HL-60 (cell line): ENCODE results near the gene NEUROD1.

Experiments used
- DNase-seq, 2 experiments: peaks; one replicate each; pipeline ENCODE4 v3.0.0-alpha.2; 2010 to 2020; ENCODE audit warnings: low read depth in 1 of 2, low spot score in 1 of 2
- H3K27ac ChIP-seq: fragments of 250-450 bp; sonication (Bioruptor Pico); replicated peaks from 2 replicates; pipeline ENCODE4 v1.5.1; 2020; ENCODE audit warnings: mild to moderate bottlenecking, moderate library complexity
- H3K27me3 ChIP-seq: fragments of 250-450 bp; sonication (Bioruptor Pico); 2 replicates; pipeline ENCODE4 v1.5.1; 2021; ENCODE audit warnings: mild to moderate bottlenecking, moderate library complexity; ENCODE audit not compliant: insufficient read depth, poor library complexity, severe bottlenecking
- H3K4me3 ChIP-seq: replicated peaks from 2 replicates; pipeline ENCODE4 v1.5.1; 2011; ENCODE audit warnings: mild to moderate bottlenecking, control low read depth, low read length; ENCODE audit not compliant: insufficient read depth
- CTCF ChIP-seq: IDR thresholded peaks from one replicate; pipeline ENCODE4 v1.5.1; 2011; ENCODE audit warnings: low read length, control low read depth, inconsistent platforms; ENCODE audit not compliant: insufficient read depth
- GABPA ChIP-seq: IDR thresholded peaks from 2 replicates; pipeline ENCODE4 v1.6.1; 2012; ENCODE audit warnings: low read depth
- POLR2AphosphoS5 ChIP-seq: IDR thresholded peaks from 2 replicates; pipeline ENCODE4 v1.6.1; 2012; ENCODE audit warnings: low read depth
- REST ChIP-seq: IDR thresholded peaks from 2 replicates; pipeline ENCODE4 v1.6.1; 2012; ENCODE audit warnings: low read depth; ENCODE audit not compliant: insufficient replicate concordance
- SPI1 ChIP-seq: IDR thresholded peaks from 2 replicates; pipeline ENCODE4 v1.6.1; 2012; ENCODE audit warnings: low read depth, mild to moderate bottlenecking, borderline replicate concordance

The NEUROD1 gene

DNA sequence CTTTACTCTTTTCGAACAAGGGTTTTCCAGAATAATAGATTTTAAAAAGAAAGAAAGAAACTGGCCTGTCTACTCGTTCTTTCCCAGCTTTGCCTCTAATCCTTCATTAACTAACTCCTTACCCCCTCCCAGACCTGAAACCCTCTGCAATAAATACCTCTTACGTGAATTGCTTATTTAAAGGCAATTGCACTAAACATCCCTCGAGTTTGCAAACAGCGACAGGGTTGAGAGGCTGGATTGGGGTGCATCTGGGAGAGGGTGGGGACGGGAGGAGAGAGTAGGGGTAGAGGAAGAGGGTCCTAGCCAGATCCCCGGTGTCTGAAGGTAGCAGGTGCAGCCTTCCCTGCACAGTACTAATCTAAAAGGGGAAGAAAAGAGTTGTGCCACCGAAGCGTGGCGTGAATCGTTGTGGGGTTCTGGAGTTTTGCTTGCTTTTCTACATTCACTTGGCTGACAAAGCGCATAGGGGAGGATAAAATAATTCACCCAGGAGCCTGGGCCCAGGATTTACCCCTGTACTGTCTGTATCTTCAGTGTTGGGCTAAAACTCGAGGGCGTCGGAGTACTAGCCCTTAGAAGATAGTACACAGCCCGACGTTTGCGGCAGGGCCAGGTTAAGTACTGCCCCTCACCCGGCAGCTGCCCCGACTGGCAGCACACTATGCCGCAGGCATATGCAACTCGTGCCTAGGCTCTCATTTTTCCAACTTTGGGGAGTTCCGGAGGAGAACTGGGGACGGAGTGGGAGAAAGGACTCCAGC lies 1.9 kb upstream of the NEUROD1 start:
- H3K27ac ChIP-seq: no peak overlapping the region
- peaks cover 75% of the 10 kb centered on the region for H3K27me3 ChIP-seq
- TF ChIP-seq CTCF: no peak
- TF ChIP-seq POLR2AphosphoS5: no peak
- no peak for TF ChIP-seq REST
- TF ChIP-seq SPI1: no peak
- TF ChIP-seq GABPA: no peak
- no peak for DNase-seq
- no peak overlapping the region for H3K4me3 ChIP-seq

GRCh38 chr2:181680937-181681811 lies 857 bp upstream of the NEUROD1 start:
- Histone ChIP-seq H3K27ac (no peak overlapping the region), H3K27me3 (peaks cover 75% of the 10 kb centered on the region), H3K4me3 (peak overlapping the region; percentile 1)
- no peak for TF ChIP-seq REST
- TF ChIP-seq POLR2AphosphoS5: no peak
- no peak for TF ChIP-seq SPI1
- TF ChIP-seq CTCF: no peak
- TF ChIP-seq GABPA: no peak
- no peak for DNase-seq

- Histone ChIP-seq H3K27ac (no peak overlapping the region), H3K27me3 (peaks cover 65% of the 10 kb centered on the region), H3K4me3 (no peak overlapping the region)
- DNase-seq: no peak
- TF ChIP-seq SPI1 (no peak), CTCF (no peak), GABPA (no peak), REST (no peak), POLR2AphosphoS5 (no peak)
These were observed 755 bp downstream of the NEUROD1 start for GRCh38 chr2:181679544-181679979.
